Coronary artery (tissue), 2 donors: ENCODE measurements around the gene PHTF1.

Experiments
- DNase-seq: peaks from one replicate; pipeline ENCODE4 v3.0.0-alpha.2; 2017; ENCODE audit warnings: low spot score
- H3K27ac ChIP-seq, 2 donors: fragments of 200-600 bp; sonication (generic); one replicate each; pipeline ENCODE4 v1.5.1; 2016 to 2019
- H3K4me3 ChIP-seq: fragments of 200-600 bp; sonication (generic); 2 replicates; pipeline ENCODE4 v1.5.1; 2016; ENCODE audit warnings: mild to moderate bottlenecking, moderate library complexity
- TF ChIP-seq, protein P1 (sequence below): fragments of 200-600 bp; sonication (generic); IDR thresholded peaks from one replicate; pipeline ENCODE4 v1.5.1; 2019; ENCODE audit warnings: antibody characterized with exemption

Gene PHTF1

DNA sequence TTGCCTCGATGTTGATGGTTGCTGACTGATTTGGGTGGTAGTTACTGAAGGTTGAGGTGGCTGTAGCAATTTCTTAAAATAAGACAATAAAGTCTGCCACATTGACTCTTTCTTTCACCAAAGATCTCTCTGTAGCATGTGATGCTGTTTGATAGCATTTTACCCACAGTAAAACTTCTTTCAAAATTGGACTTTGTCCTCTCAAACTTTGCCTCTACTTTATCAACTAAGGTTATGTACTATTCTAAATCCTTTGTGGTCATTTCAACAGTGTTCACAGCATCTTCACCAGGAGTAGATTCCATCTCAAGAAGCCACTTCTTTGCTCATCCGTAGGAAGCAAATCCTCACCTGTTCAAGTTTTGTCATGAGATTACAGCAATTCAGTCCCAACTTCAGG, 93.2 kb downstream of the PHTF1 start:
- DNase-seq, result no peak
- TF ChIP-seq, protein P1, sequence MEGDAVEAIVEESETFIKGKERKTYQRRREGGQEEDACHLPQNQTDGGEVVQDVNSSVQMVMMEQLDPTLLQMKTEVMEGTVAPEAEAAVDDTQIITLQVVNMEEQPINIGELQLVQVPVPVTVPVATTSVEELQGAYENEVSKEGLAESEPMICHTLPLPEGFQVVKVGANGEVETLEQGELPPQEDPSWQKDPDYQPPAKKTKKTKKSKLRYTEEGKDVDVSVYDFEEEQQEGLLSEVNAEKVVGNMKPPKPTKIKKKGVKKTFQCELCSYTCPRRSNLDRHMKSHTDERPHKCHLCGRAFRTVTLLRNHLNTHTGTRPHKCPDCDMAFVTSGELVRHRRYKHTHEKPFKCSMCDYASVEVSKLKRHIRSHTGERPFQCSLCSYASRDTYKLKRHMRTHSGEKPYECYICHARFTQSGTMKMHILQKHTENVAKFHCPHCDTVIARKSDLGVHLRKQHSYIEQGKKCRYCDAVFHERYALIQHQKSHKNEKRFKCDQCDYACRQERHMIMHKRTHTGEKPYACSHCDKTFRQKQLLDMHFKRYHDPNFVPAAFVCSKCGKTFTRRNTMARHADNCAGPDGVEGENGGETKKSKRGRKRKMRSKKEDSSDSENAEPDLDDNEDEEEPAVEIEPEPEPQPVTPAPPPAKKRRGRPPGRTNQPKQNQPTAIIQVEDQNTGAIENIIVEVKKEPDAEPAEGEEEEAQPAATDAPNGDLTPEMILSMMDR, result no peak
- Histone ChIP-seq H3K4me3 (no peak overlapping the region), H3K27ac (no peak overlapping the region)

DNA sequence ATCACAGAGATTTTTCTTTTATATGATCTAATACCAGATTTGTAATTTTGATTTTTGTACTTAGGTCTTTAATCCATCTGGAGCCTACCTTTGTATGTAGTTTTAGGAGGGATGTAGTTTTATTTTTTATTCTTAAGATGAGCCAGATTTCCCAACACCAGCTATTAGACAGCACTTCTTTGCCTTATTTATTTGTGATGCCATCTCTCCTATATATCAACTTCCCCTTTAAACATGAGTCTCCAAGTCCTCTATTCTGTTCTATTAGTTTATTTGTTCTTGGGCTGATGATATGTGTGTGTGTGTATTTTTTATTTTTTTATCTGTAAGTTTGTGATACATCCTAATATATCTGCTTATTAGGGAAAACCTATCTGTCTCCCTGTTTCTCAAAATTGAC, 94.2 kb downstream of the PHTF1 start:
- no peak overlapping the region for H3K4me3 ChIP-seq
- H3K27ac ChIP-seq, result no peak overlapping the region
- TF ChIP-seq, protein P1, result no peak

DNA sequence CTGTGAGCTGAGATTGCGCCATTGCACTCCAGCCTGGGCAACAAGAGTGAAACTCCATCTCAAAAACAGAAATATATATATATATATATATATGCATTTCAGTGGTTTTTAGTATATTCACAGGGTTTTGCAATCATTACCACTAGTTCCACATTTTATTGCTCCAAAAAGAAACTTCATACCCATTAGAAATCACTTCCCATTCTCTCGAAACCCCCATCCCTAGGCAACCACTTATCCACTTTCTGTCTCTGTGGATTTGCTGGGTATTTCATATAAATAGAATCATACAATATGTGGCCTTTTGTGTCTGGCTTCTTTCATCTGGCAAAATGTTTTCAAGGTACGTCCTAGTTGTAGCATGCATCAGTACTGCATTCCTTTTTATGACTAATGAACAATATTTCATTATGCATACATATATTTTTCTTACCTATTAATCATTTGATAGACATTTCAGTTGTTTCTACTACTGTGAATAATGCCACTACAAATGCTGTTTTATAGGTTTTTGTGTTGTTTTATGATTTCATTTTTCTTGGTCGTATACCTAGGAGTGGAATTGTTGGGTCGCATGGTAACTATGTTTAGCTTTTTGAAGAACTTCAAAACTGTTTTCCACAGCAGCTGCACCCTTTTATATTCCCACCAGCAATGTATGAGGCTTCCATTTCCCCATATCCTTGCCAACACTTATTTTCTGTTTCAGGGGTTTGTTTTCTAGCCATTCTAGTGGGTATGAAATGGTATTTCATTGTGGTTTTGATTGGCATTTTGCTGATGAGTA, 95.9 kb downstream of the PHTF1 start:
- Histone ChIP-seq H3K27ac (no peak overlapping the region), H3K4me3 (no peak overlapping the region)
- TF ChIP-seq, protein P1, result no peak
- DNase-seq, result no peak

More for the DNA sequence above, 94.2 kb downstream of the PHTF1 start:
- DNase-seq, result no peak

DNA sequence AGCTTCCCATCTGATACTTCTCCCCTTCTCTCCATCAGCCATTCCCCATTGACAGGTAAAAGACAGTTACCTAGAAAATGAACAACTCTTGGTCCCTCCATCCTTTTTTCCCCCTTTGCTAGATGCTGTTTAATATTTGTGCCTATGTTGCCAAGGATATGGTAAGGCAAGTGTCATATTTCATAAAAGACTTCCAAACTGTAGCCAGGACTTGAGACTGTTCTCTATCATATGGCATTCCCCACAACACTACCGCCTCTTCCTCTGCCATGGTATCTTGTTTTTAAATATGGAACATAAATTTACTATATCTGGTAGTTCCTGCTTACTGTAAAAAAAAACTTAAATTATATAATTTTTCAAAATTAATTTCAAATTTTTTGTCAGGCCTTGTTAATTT, 97.2 kb downstream of the PHTF1 start:
- H3K27ac ChIP-seq, result no peak overlapping the region
- TF ChIP-seq, protein P1, result no peak
- no peak for DNase-seq
- no peak overlapping the region for H3K4me3 ChIP-seq

DNA sequence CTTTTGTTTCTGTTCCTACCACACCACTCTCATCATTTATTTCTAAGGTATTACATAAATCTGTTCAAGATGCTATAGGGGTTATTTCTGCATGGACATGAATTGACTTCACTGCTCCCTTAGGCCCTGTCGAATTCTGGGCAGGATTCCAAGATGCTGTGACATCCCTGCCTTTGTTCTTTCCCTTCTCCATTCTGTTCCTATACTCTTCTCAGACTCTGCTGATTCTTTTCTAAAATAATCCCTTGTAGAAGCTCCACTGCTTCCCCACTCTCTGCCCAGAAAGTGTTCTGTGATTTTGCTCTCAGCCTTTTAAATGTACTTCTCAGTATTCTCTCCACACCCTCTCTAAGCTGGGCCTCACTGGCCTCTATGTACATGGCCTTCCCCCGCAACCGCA, 99.2 kb downstream of the PHTF1 start:
- no peak overlapping the region for H3K27ac ChIP-seq
- TF ChIP-seq, protein P1, result no peak
- no peak overlapping the region for H3K4me3 ChIP-seq
- no peak for DNase-seq

DNA sequence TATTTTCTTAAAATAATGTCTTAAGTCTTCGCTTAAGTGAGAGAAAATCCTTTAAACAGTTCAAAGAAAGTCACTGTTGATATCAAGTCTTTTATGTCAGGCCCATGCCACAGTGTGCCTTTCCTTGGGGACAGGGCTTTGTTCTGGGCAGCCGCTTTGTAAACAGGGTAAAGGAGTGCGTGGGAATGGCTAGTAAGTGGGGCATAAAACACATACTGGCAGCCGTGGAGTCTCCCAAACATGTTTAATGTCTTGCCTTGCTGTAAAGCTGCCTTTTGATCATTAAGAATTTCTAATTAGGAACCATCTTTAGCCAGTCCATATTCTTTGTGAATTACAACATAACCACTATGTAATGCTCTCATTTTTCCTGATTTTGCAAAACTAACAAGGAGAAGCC, 99.7 kb downstream of the PHTF1 start:
- no peak overlapping the region for H3K27ac ChIP-seq
- TF ChIP-seq, protein P1, result no peak
- DNase-seq, result no peak
- no peak overlapping the region for H3K4me3 ChIP-seq

DNA sequence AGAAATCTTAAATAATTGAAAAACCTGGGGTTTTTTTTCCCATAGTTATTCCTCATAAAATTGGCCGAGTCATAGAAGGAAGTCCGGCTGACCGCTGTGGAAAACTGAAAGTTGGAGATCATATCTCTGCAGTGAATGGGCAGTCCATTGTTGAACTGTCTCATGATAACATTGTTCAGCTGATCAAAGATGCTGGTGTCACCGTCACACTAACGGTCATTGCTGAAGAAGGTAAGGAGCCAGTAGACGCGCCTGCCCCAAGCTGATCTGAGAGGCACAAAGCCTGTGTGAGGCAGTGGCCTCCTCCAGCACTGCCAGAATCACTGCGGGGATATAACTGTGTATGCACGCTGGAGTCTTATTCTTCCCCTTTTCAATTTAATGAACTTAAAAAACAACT, 100.3 kb downstream of the PHTF1 start:
- TF ChIP-seq, protein P1, result no peak
- Histone ChIP-seq H3K4me3 (no peak overlapping the region), H3K27ac (no peak overlapping the region)
- no peak for DNase-seq
